PC-9 (cell line): ENCODE measurements around the gene DNAH11. TPM values are rescaled to one million over a fixed set of nuclear protein-coding genes. Genes with fewer than 3 reads are reported as not detected.

ENCODE experiments used
- BruUV-seq: library from RNA; stranded (reverse); fragments of 400-500 nt; replicated peaks from 2 replicates; lab custom pipeline; 2021; lab: Mats Ljungman, UMichigan
- CTCF ChIA-PET: fragments of 300-600 bp; sonication (Branson Sonifier 250); formaldehyde crosslinking; loops from one replicate; lab custom pipeline; 2022; ENCODE audit warnings: antibody characterized with exemption; lab: Charles Lee
- POLR2A ChIA-PET: fragments of 300-600 bp; sonication (Branson Sonifier 250); formaldehyde crosslinking; loops from one replicate; lab custom pipeline; 2022; ENCODE audit warnings: antibody characterized with exemption; ENCODE audit not compliant: unreplicated experiment; lab: Charles Lee
- DNase-seq, 2 experiments: peaks; one replicate each; pipeline versions ENCODE4 v3.0.0 to v3.0.0-alpha.2; 2015 to 2022; ENCODE audit warnings: mixed read lengths in 1 of 2
- H2AFZ ChIP-seq: fragments of 200-600 bp; sonication (generic); 2 replicates; pipeline ENCODE4 v1.8.1; 2017; ENCODE audit warnings: antibody characterized with exemption
- H3F3A ChIP-seq: fragments of 200-600 bp; sonication (generic); 2 replicates; pipeline ENCODE4 v1.8.1; 2017; ENCODE audit warnings: antibody characterized with exemption, mild to moderate bottlenecking, low read depth; ENCODE audit not compliant: insufficient read depth
- H3K27ac ChIP-seq: fragments of 200-600 bp; sonication (generic); 2 replicates; pipeline ENCODE4 v1.6.1; 2016; ENCODE audit warnings: mixed run types
- H3K27me3 ChIP-seq: fragments of 200-600 bp; sonication (generic); 2 replicates; pipeline ENCODE4 v1.6.1; 2016; ENCODE audit warnings: low read depth, mixed run types; ENCODE audit not compliant: insufficient read depth
- H3K36me3 ChIP-seq: fragments of 200-600 bp; sonication (generic); 2 replicates; pipeline ENCODE4 v1.6.1; 2016; ENCODE audit warnings: low read depth, mixed run types
- H3K4me1 ChIP-seq: fragments of 200-600 bp; sonication (generic); replicated peaks from 2 replicates; pipeline ENCODE4 v1.6.1; 2016; ENCODE audit warnings: mixed run types; ENCODE audit not compliant: insufficient read depth
- H3K4me2 ChIP-seq: fragments of 200-600 bp; sonication (generic); 2 replicates; pipeline ENCODE4 v1.6.1; 2017; ENCODE audit warnings: mixed run types
- H3K4me3 ChIP-seq: fragments of 200-600 bp; sonication (generic); 2 replicates; pipeline ENCODE4 v1.6.1; 2016; ENCODE audit warnings: mixed run types
- H3K79me2 ChIP-seq: fragments of 200-600 bp; sonication (generic); 2 replicates; pipeline ENCODE4 v1.6.1; 2017; ENCODE audit warnings: low read depth, mixed run types
- H3K9me2 ChIP-seq: fragments of 200-600 bp; sonication (generic); 2 replicates; pipeline ENCODE4 v1.8.1; 2017; ENCODE audit warnings: mild to moderate bottlenecking; ENCODE audit not compliant: insufficient read depth
- H3K9me3 ChIP-seq: fragments of 200-600 bp; sonication (generic); 2 replicates; pipeline ENCODE4 v1.8.1; 2016; ENCODE audit warnings: low read depth; ENCODE audit not compliant: insufficient read depth
- H4K20me1 ChIP-seq: fragments of 200-600 bp; sonication (generic); 2 replicates; pipeline ENCODE4 v1.8.1; 2017; ENCODE audit not compliant: insufficient read depth
- CTCF ChIP-seq: fragments of 200-600 bp; sonication (generic); conservative IDR thresholded peaks from 2 replicates; pipeline ENCODE4 v1.6.1; 2017; ENCODE audit warnings: mixed run types, antibody characterized with exemption, mild to moderate bottlenecking, moderate library complexity
- EZH2 ChIP-seq: fragments of 200-600 bp; sonication (generic); IDR thresholded peaks from 2 replicates; pipeline ENCODE4 v1.8.0; 2017; ENCODE audit warnings: antibody characterized with exemption, low read depth
- intact Hi-C: fragments of 100-400 bp; cut with micrococcal nuclease; formaldehyde crosslinking; loops from one replicate; pipeline ENCODE4 v1.10.0; 2022; ENCODE audit not compliant: unreplicated experiment
- total RNA-seq: library from RNA; stranded (reverse); gene quantifications from 2 replicates; pipeline ENCODE4 v1.2.3, GENCODE V29; 2021

The DNAH11 gene
- total RNA-seq, 1 experiment from 2014 or later = not detected

- H3K4me2 ChIP-seq = no peak overlapping the region
- no peak overlapping the region for H2AFZ ChIP-seq
- ChIA-PET CTCF (no interaction called here), POLR2A (no interaction called here)
- BruUV-seq = no TSS peak
- peaks cover 25% of the 10 kb centered on the region; the same call in 1 of the 2 replicates for H3K36me3 ChIP-seq
- H3K4me1 ChIP-seq = no peaks in the 10 kb centered on the region
- TF ChIP-seq EZH2 (no peak), CTCF (no peak)
- no peak overlapping the region for H3K27ac ChIP-seq
- peaks cover 32% of the 10 kb centered on the region for H3K79me2 ChIP-seq
- no peak overlapping the region for H3K4me3 ChIP-seq
- DNase-seq = no peak
- no peaks in the 10 kb centered on the region for H3K9me3 ChIP-seq
- no peaks in the 10 kb centered on the region for H3K27me3 ChIP-seq
- H4K20me1 ChIP-seq = peaks cover 36% of the 10 kb centered on the region
- intact Hi-C loops = loop anchor here (5.0 kb wide), 1 partner anchor 86 kb away; no protein-coding TSS in a partner anchor
- H3F3A ChIP-seq = no peaks in the 10 kb centered on the region; the same call in 1 of the 2 replicates
- no peaks in the 10 kb centered on the region for H3K9me2 ChIP-seq
Observed at GRCh38 chr7:21916629-21917028, 373.8 kb downstream of the DNAH11 start.

DNA sequence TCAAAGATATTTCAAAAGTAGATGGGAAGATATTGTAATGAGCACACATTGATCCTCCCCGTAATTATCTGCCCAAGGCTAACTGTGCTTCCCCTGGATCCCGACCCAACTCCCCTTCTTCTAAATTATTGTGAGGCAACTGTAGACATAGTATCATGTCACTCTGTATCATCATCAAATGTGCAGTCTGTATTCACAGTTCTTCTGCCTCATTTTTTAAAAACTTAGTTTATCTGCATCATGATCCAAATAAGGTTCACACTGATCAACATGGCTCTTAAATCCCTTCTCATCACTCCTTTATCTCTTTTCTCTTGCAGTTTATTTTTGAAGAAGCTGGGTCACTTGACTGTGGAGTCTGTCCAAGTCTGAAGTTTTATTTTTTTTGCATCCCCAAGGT lies 375.4 kb downstream of the DNAH11 start:
- Histone ChIP-seq H3K27ac (no peak overlapping the region), H3K9me2 (no peaks in the 10 kb centered on the region), H3K4me3 (no peak overlapping the region), H2AFZ (no peak overlapping the region), H3K79me2 (peaks cover 48% of the 10 kb centered on the region), H3K4me1 (no peaks in the 10 kb centered on the region), H3F3A (no peaks in the 10 kb centered on the region; the same call in 1 of the 2 replicates), H3K36me3 (peaks cover 25% of the 10 kb centered on the region; the same call in 1 of the 2 replicates), H3K27me3 (no peaks in the 10 kb centered on the region), H3K9me3 (no peaks in the 10 kb centered on the region), H3K4me2 (no peak overlapping the region), H4K20me1 (peaks cover 36% of the 10 kb centered on the region)
- POLR2A ChIA-PET = no interaction called here
- no TSS peak for BruUV-seq
- no peak for DNase-seq
- TF ChIP-seq CTCF (no peak), EZH2 (no peak)
- intact Hi-C loops = loop anchor here (5.0 kb wide), 1 partner anchor 84 kb away; no protein-coding TSS in a partner anchor
- CTCF ChIA-PET = no interaction called here

DNA sequence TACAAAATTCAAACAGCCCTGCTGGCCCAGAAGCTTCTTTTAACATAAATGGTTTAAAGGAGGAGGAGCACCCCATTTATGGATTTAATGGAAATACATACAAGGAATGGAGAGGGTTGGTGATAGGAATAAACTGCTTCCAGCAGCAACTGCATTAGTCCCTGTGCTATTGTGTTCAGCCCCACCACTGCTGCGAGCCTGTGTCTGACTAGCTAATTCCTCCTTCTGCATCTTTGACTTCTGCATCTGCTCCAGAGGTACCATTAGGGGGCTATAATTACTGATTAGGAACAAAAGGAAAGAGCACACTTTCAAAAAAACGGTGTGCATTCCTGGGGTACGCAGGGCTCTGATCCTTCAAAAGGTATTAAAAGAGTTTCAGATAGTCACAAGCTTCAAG lies 378.1 kb downstream of the DNAH11 start:
- POLR2A ChIA-PET = no interaction called here
- Histone ChIP-seq H3K27me3 (no peaks in the 10 kb centered on the region), H4K20me1 (peaks cover 49% of the 10 kb centered on the region; the same call in 1 of the 2 replicates), H3K27ac (no peak overlapping the region), H3K9me2 (no peaks in the 10 kb centered on the region), H2AFZ (no peak overlapping the region), H3K4me2 (no peak overlapping the region), H3K79me2 (peaks cover 72% of the 10 kb centered on the region), H3K4me3 (no peak overlapping the region), H3F3A (no peaks in the 10 kb centered on the region; the same call in 1 of the 2 replicates), H3K36me3 (peaks cover 11% of the 10 kb centered on the region; the same call in 1 of the 2 replicates), H3K4me1 (no peaks in the 10 kb centered on the region; the same call in 1 of the 2 replicates), H3K9me3 (no peaks in the 10 kb centered on the region)
- CTCF ChIA-PET = no interaction called here
- no TSS peak for BruUV-seq
- intact Hi-C loops = no loop called here
- TF ChIP-seq EZH2 (no peak), CTCF (no peak)
- DNase-seq = no peak
